OCI-LY1 (cell line): ENCODE measurements around the gene MED1.

Experiments
- CTCF ChIP-seq: fragments of 200-600 bp; sonication (generic), shearing (Covaris generic); IDR thresholded peaks from 2 replicates; pipeline ENCODE4 v1.5.1; 2017; ENCODE audit warnings: mild to moderate bottlenecking, antibody characterized with exemption, low read length, moderate library complexity, mixed read lengths
- EZH2 ChIP-seq: fragments of 200-600 bp; sonication (generic), shearing (Covaris generic); IDR thresholded peaks from 2 replicates; pipeline ENCODE4 v1.8.0; 2017; ENCODE audit warnings: borderline replicate concordance, mixed run types, mild to moderate bottlenecking, antibody characterized with exemption, low read length, moderate library complexity, mixed read lengths

GRCh38 chr17:39360537-39360936 lies 90.5 kb downstream of the MED1 start:
- no peak for TF ChIP-seq CTCF
- TF ChIP-seq EZH2, result no peak
